A549 (cell line): Measurements from ENCODE around the gene KLRK1. TPM values are rescaled to one million over a fixed set of nuclear protein-coding genes. Genes with fewer than 3 reads are reported as not detected.
"Not testable (repeated sequence)": the region's sequence is repeated elsewhere in the genome, so short reads cannot be mapped to it uniquely, and the experiment has no call there.

Source experiments
- ATAC-seq, 2 experiments: fragments of 200-7000 bp in 1 of 2; fragments of >200 bp in 1 of 2; cut with Nextera tagmentation in 1 of 2; cut with Tn5 transposase in 1 of 2; 3 replicates each; pipeline versions ENCODE4 v1.8.0 to v1.9.1; 2018 to 2020; ENCODE audit warnings: mild to moderate bottlenecking in 1 of 2, moderate library complexity in 1 of 2
- CTCF ChIA-PET: fragments of 300-600 bp; sonication (Branson Sonifier 250); formaldehyde crosslinking; extraction: SDS; loops from one replicate; lab custom pipeline; 2021; ENCODE audit warnings: antibody characterized with exemption, inconsistent platforms; lab: Yijun Ruan, JAX
- POLR2A ChIA-PET: fragments of 350-600 bp; formaldehyde crosslinking; extraction: SDS; loops from one replicate; lab custom pipeline; 2021; ENCODE audit warnings: antibody characterized with exemption, inconsistent platforms; lab: Yijun Ruan, JAX
- DNase-seq, 2 experiments: peaks; one replicate each; pipeline versions ENCODE4 v3.0.0 to v3.0.0-alpha.2; 2011 to 2016; ENCODE audit warnings: low read depth in 1 of 2, low spot score in 1 of 2
- FAIRE-seq: peaks from 2 replicates; lab custom pipeline; 2011; peaks lifted over from hg19 to GRCh38; lab: Jason Lieb, UNC
- H3K27ac ChIP-seq, 2 experiments: fragments of >200 bp; sonication (Bioruptor Twin); formaldehyde crosslinking; 3 replicates each; pipeline ENCODE4 v1.5.1; 2016 to 2017
- H3K4me1 ChIP-seq: fragments of >200 bp; sonication (Bioruptor Twin); formaldehyde crosslinking; 3 replicates; pipeline ENCODE4 v1.6.1; 2016
- H3K4me2 ChIP-seq: fragments of >200 bp; sonication (Bioruptor Twin); formaldehyde crosslinking; 3 replicates; pipeline ENCODE4 v1.6.1; 2016
- H3K4me3 ChIP-seq: fragments of >200 bp; sonication (Bioruptor Twin); formaldehyde crosslinking; 3 replicates; pipeline ENCODE4 v1.5.1; 2016
- H3K9me3 ChIP-seq: fragments of >200 bp; sonication (Bioruptor Twin); formaldehyde crosslinking; 3 replicates; pipeline ENCODE4 v1.6.1; 2016
- ATOH8 ChIP-seq: fragments of 250-450 bp; sonication (Bioruptor Pico); IDR thresholded peaks from 2 replicates; pipeline ENCODE4 v1.5.0; 2020; ENCODE audit warnings: low read depth, mild to moderate bottlenecking, moderate library complexity
- BCL3 ChIP-seq: fragments of >200 bp; sonication (Bioruptor Twin); formaldehyde crosslinking; IDR thresholded peaks from 3 replicates; pipeline ENCODE4 v1.6.1; 2016
- CEBPB ChIP-seq, 2 experiments: fragments of >200 bp in 1 of 2; sonication (Bioruptor Twin) in 1 of 2; formaldehyde crosslinking in 1 of 2; IDR thresholded peaks; 2 replicates each; pipeline ENCODE4 v1.6.1; 2012 to 2016
- EHF ChIP-seq: fragments of 250-450 bp; sonication (Bioruptor Pico); IDR thresholded peaks from 2 replicates; pipeline ENCODE4 v1.5.0; 2020; ENCODE audit warnings: mild to moderate bottlenecking
- EHMT2 ChIP-seq: fragments of 200-600 bp; sonication (generic); IDR thresholded peaks from 2 replicates; pipeline ENCODE4 v1.6.1; 2016; ENCODE audit warnings: antibody characterized with exemption, low read depth, mild to moderate bottlenecking, moderate library complexity
- EP300 ChIP-seq, 2 experiments: fragments of >200 bp; sonication (Bioruptor Twin); formaldehyde crosslinking; IDR thresholded peaks; 2 replicates in 1 of 2; 3 replicates in 1 of 2; pipeline ENCODE4 v1.6.1; 2016 to 2017
- FOSL2 ChIP-seq, 2 experiments: fragments of 450-650 bp in 1 of 2; fragments of >200 bp in 1 of 2; sonication (Bioruptor Twin) in 1 of 2; formaldehyde crosslinking; IDR thresholded peaks; 2 replicates each; pipeline versions ENCODE4 v1.5.0 to v1.6.1; 2016 to 2020; ENCODE audit warnings: mild to moderate bottlenecking in 1 of 2, moderate library complexity in 1 of 2
- GATA3 ChIP-seq: IDR thresholded peaks from 2 replicates; pipeline ENCODE4 v1.6.1; 2012; ENCODE audit warnings: borderline replicate concordance
- HOXB5 ChIP-seq: fragments of 250-450 bp; sonication (Bioruptor Pico); IDR thresholded peaks from 2 replicates; pipeline ENCODE4 v1.5.0; 2020; ENCODE audit warnings: mild to moderate bottlenecking, moderate library complexity
- MAX ChIP-seq: IDR thresholded peaks from 2 replicates; pipeline ENCODE4 v1.6.1; 2012
- NPAS2 ChIP-seq: fragments of 250-450 bp; sonication (Bioruptor Pico); IDR thresholded peaks from 2 replicates; pipeline ENCODE4 v1.8.0; 2022; ENCODE audit warnings: mild to moderate bottlenecking, moderate library complexity, borderline replicate concordance
- PHF8 ChIP-seq: fragments of 200-600 bp; sonication (generic); IDR thresholded peaks from 2 replicates; pipeline ENCODE4 v1.6.1; 2016; ENCODE audit warnings: low read depth, mild to moderate bottlenecking, antibody characterized with exemption, moderate library complexity, borderline replicate concordance
- POLR2A ChIP-seq: IDR thresholded peaks from 2 replicates; pipeline ENCODE4 v1.6.1; 2012; ENCODE audit warnings: mild to moderate bottlenecking, low read length
- SMC3 ChIP-seq: fragments of >200 bp; sonication (Bioruptor Twin); formaldehyde crosslinking; IDR thresholded peaks from 3 replicates; pipeline ENCODE4 v1.6.1; 2018; ENCODE audit warnings: inconsistent platforms
- ZC3H11A ChIP-seq: fragments of 450-650 bp; IDR thresholded peaks from 2 replicates; pipeline ENCODE4 v1.6.1; 2014; ENCODE audit warnings: antibody characterized with exemption, mild to moderate bottlenecking
- ZSCAN20 ChIP-seq: fragments of 250-450 bp; sonication (Bioruptor Pico); IDR thresholded peaks from 2 replicates; pipeline ENCODE4 v1.8.0; 2022; ENCODE audit warnings: mild to moderate bottlenecking, moderate library complexity
- WGBS: methylation state at CpG from one replicate; pipeline ENCODE4 v1.1.6; 2017; ENCODE audit errors: missing lambda C conversion rate; 5-methylcytosine and 5-hydroxymethylcytosine counted together
- polyA plus RNA-seq, 4 experiments: library from polyadenylated mRNA; depleted of rRNA in 3 of 4; stranded (reverse); fragments of >200 nt; fragmentation: RNase III in 1 of 4; extraction: RNeasy Plus Mini Kit Qiagen cat#74134 plus additional on column Dnase treatment in 1 of 4; gene quantifications; 2 replicates in 3 of 4; 3 replicates in 1 of 4; pipeline ENCODE4 v1.2.3, GENCODE V29; 2011 to 2017

Gene KLRK1
- polyA plus RNA-seq, 2 of the 4 experiments (the other 2 are of a cell fraction) = not detected

GRCh38 chr12:10395390-10395998, 5.7 kb upstream of the KLRK1 start:
- Histone ChIP-seq H3K4me2 (peak overlapping the region; percentile 61), H3K4me1 (peaks cover 27% of the 10 kb centered on the region), H3K9me3 (no peaks in the 10 kb centered on the region), H3K27ac (peak overlapping the region; percentile 71 to 73), H3K4me3 (peak overlapping the region; percentile 36)
- ChIA-PET CTCF (interaction anchor here (0.8 kb wide), 1 partner anchor 10 kb away, joined by 3 read pairs; no protein-coding TSS in a partner anchor), POLR2A (no interaction called here)
- TF ChIP-seq SMC3 (0 out of 3 replicates have a peak, but pooled peaks have one; percentile 15), GATA3 (peak; percentile 59), CEBPB (IDR thresholded peaks at IDR 0.05) (peak; percentile 59 to 83; a peak in 3 of 4 replicates), BCL3 (0 out of 3 replicates have a peak, but pooled peaks have one; percentile 21), EP300 (IDR thresholded peaks at IDR 0.05) (no peak)
- ATAC-seq (peak; percentile 96 to 97), DNase-seq (peak; percentile 38 to 91), FAIRE-seq (peak; percentile 78)
- 16% methylated on average over 6 of the region's 6 CpGs for WGBS

GRCh38 chr12:10394531-10395152, 4.8 kb upstream of the KLRK1 start:
- H3K9me3 ChIP-seq, ATAC-seq, POLR2A ChIA-PET, FAIRE-seq, H3K4me2 ChIP-seq, DNase-seq, H3K4me3 ChIP-seq: not testable (repeated sequence)
- H3K27ac ChIP-seq = peak overlapping the region; percentile 71 to 73; a peak in 5 of 6 replicates
- CTCF ChIA-PET = interaction anchor here (0.9 kb wide), 1 partner anchor 18 kb away, joined by 3 read pairs; no protein-coding TSS in a partner anchor
- 89% methylated on average over 11 of the region's 11 CpGs for WGBS
- H3K4me1 ChIP-seq = peaks cover 27% of the 10 kb centered on the region

GRCh38 chr12:10393291-10393690, 3.5 kb upstream of the KLRK1 start:
- H3K9me3 ChIP-seq = no peaks in the 10 kb centered on the region
- no peak overlapping the region for H3K4me3 ChIP-seq
- FAIRE-seq (no peak), ATAC-seq (no peak), DNase-seq (no peak)
- ChIA-PET CTCF (interaction anchor here (1.5 kb wide), 1 partner anchor 26 kb away, joined by 3 read pairs; no protein-coding TSS in a partner anchor), POLR2A (no interaction called here)
- TF ChIP-seq HOXB5 (CRISPR knock-in tag) (no peak), NPAS2 (CRISPR knock-in tag) (no peak)
- H3K4me1 ChIP-seq = peaks cover 27% of the 10 kb centered on the region
- no peak overlapping the region for H3K27ac ChIP-seq
- H3K4me2 ChIP-seq = no peak overlapping the region
- WGBS = 59% methylated on average over 3 of the region's 3 CpGs

- peak; percentile 42 to 59; a peak in 4 of 6 replicates for ATAC-seq
- Histone ChIP-seq H3K4me1 (peaks cover 27% of the 10 kb centered on the region), H3K4me3 (no peak overlapping the region), H3K27ac (peak overlapping the region in 1 of 2 experiments; percentile 6; a peak in 1 of 6 replicates), H3K4me2 (peak overlapping the region; percentile 48), H3K9me3 (no peaks in the 10 kb centered on the region)
- POLR2A ChIA-PET = no interaction called here
- CTCF ChIA-PET = interaction anchor here (1.5 kb wide), 1 partner anchor 25 kb away, joined by 3 read pairs; no protein-coding TSS in a partner anchor
- FAIRE-seq = peak; percentile 91
- 23% methylated on average over 7 of the region's 7 CpGs for WGBS
- DNase-seq = peak; percentile 15 to 69
- TF ChIP-seq EHMT2 (no peak), FOSL2 (IDR thresholded peaks at IDR 0.05) (no peak), FOSL2 (CRISPR knock-in tag; IDR thresholded peaks at IDR 0.05) (0 out of 2 replicates have a peak, but pooled peaks have one; percentile 19), ATOH8 (CRISPR knock-in tag) (no peak), MAX (no peak), ZC3H11A (no peak), EHF (CRISPR knock-in tag) (no peak), PHF8 (no peak), ZSCAN20 (CRISPR knock-in tag) (no peak), POLR2A (no peak), GATA3 (0 out of 2 replicates have a peak, but pooled peaks have one; percentile 22), EP300 (IDR thresholded peaks at IDR 0.05) (0 out of 5 replicates have a peak, but pooled peaks of 1 of the 2 experiments have one; percentile 20), SMC3 (no peak), CEBPB (IDR thresholded peaks at IDR 0.05) (peak; percentile 40; a peak in 1 of 4 replicates)
- TF ChIP-seq, all 56 proteins: peak for 4
These were observed 2.6 kb upstream of the KLRK1 start for GRCh38 chr12:10392394-10392930.

GRCh38 chr12:10390991-10391390, 1.1 kb upstream of the KLRK1 start:
- H3K4me1 ChIP-seq = peaks cover 22% of the 10 kb centered on the region
- FAIRE-seq = not testable (repeated sequence)

More at GRCh38 chr12:10390991-10391390, 1.1 kb upstream of the KLRK1 start:
- ATAC-seq, CTCF ChIA-PET, POLR2A ChIA-PET, DNase-seq, H3K4me3 ChIP-seq, H3K4me2 ChIP-seq, H3K27ac ChIP-seq, H3K9me3 ChIP-seq: not testable (repeated sequence)
- 91% methylated on average over 7 of the region's 7 CpGs for WGBS
